IMR-90 (cell line): Measurements from ENCODE around the gene MFSD2A. TPM values are rescaled to one million over a fixed set of nuclear protein-coding genes. Genes with fewer than 3 reads are reported as not detected.

Experiments used
- ATAC-seq: fragments of 200-7000 bp; cut with Tn5 transposase; 2 replicates; pipeline ENCODE4 v1.9.1; 2020; ENCODE audit warnings: low read depth, mild to moderate bottlenecking, moderate library complexity
- BruUV-seq: library from RNA; stranded (reverse); fragments of 400-500 nt; replicated peaks from 2 replicates; lab custom pipeline; 2021; lab: Mats Ljungman, UMichigan
- CTCF ChIA-PET: fragments of 300-600 bp; formaldehyde crosslinking; extraction: SDS; loops from one replicate; lab custom pipeline; 2021; ENCODE audit warnings: antibody characterized with exemption; lab: Yijun Ruan, JAX
- POLR2A ChIA-PET: fragments of 300-600 bp; sonication (Branson Sonifier 250); formaldehyde crosslinking; loops from one replicate; lab custom pipeline; 2022; ENCODE audit warnings: antibody characterized with exemption; ENCODE audit not compliant: unreplicated experiment; lab: Charles Lee
- DNase-seq: peaks from one replicate; pipeline ENCODE4 v3.0.0; 2013
- H2AFZ ChIP-seq: replicated peaks from 2 replicates; pipeline ENCODE3; 2013; ENCODE audit warnings: low read length, mild to moderate bottlenecking; ENCODE audit not compliant: poor library complexity
- H2AK5ac ChIP-seq: 2 replicates; pipeline ENCODE4 v1.6.1; 2013; ENCODE audit warnings: low read depth, low read length, inconsistent platforms
- H2AK9ac ChIP-seq: replicated peaks from 2 replicates; pipeline ENCODE3; 2013; ENCODE audit warnings: mild to moderate bottlenecking, low read depth, low read length, moderate library complexity; ENCODE audit not compliant: poor library complexity
- H2BK120ac ChIP-seq: 2 replicates; pipeline ENCODE4 v1.6.1; 2013; ENCODE audit warnings: low read depth, low read length, inconsistent platforms
- H2BK15ac ChIP-seq: 3 replicates; pipeline ENCODE4 v1.6.1; 2013; ENCODE audit warnings: low read depth, low read length, inconsistent platforms
- H2BK20ac ChIP-seq: 2 replicates; pipeline ENCODE4 v1.6.1; 2013; ENCODE audit warnings: low read depth, mild to moderate bottlenecking, inconsistent platforms, low read length, moderate library complexity
- H2BK5ac ChIP-seq: 2 replicates; pipeline ENCODE4 v1.6.1; 2013; ENCODE audit warnings: mild to moderate bottlenecking, low read depth, low read length, inconsistent platforms; ENCODE audit not compliant: poor library complexity, severe bottlenecking
- H3K14ac ChIP-seq: replicated peaks from 2 replicates; pipeline ENCODE4 v1.6.1; 2013; ENCODE audit warnings: low read depth, low read length, inconsistent platforms
- H3K18ac ChIP-seq: 2 replicates; pipeline ENCODE4 v1.6.1; 2013; ENCODE audit warnings: low read depth, low read length, control low read depth
- H3K23ac ChIP-seq: 2 replicates; pipeline ENCODE4 v1.6.1; 2013; ENCODE audit warnings: low read depth, low read length, inconsistent platforms
- H3K27ac ChIP-seq: 2 replicates; pipeline ENCODE4 v1.5.1; 2013; ENCODE audit warnings: mild to moderate bottlenecking, control low read depth, low read length; ENCODE audit not compliant: insufficient read depth
- H3K27me3 ChIP-seq: 2 replicates; pipeline ENCODE4 v1.6.1; 2013; ENCODE audit warnings: low read length; ENCODE audit not compliant: control insufficient read depth, insufficient read depth
- H3K36me3 ChIP-seq: 2 replicates; pipeline ENCODE4 v1.6.1; 2013; ENCODE audit warnings: low read length, mixed read lengths; ENCODE audit not compliant: control insufficient read depth, insufficient read depth
- H3K4ac ChIP-seq: 2 replicates; pipeline ENCODE4 v1.6.1; 2013; ENCODE audit warnings: low read depth, low read length, inconsistent platforms
- H3K4me1 ChIP-seq: 2 replicates; pipeline ENCODE4 v1.6.1; 2013; ENCODE audit warnings: low read length, mixed read lengths; ENCODE audit not compliant: control insufficient read depth, insufficient read depth
- H3K4me2 ChIP-seq: 2 replicates; pipeline ENCODE4 v1.6.1; 2013; ENCODE audit warnings: low read depth, mild to moderate bottlenecking, control low read depth, low read length, moderate library complexity
- H3K4me3 ChIP-seq: 2 replicates; pipeline ENCODE4 v1.5.1; 2013; ENCODE audit warnings: low read depth, mild to moderate bottlenecking, control low read depth, low read length, moderate library complexity; ENCODE audit not compliant: insufficient read depth
- H3K56ac ChIP-seq: 2 replicates; pipeline ENCODE4 v1.6.1; 2013; ENCODE audit warnings: low read length, inconsistent platforms; ENCODE audit not compliant: insufficient read depth; ENCODE audit errors: extremely low read depth
- H3K79me1 ChIP-seq, 2 experiments: 2 replicates each; pipeline ENCODE4 v1.6.1; 2013; ENCODE audit warnings: low read length in 2 of 2, inconsistent platforms in 1 of 2, low read depth in 1 of 2
- H3K9ac ChIP-seq: 2 replicates; pipeline ENCODE4 v1.6.1; 2013; ENCODE audit warnings: low read depth, low read length, control low read depth
- H3K9me1 ChIP-seq: 2 replicates; pipeline ENCODE4 v1.6.1; 2013; ENCODE audit warnings: low read length, inconsistent platforms; ENCODE audit not compliant: insufficient read depth
- H3K9me3 ChIP-seq: 2 replicates; pipeline ENCODE4 v1.6.1; 2013; ENCODE audit warnings: low read length; ENCODE audit not compliant: control insufficient read depth, insufficient read depth
- H4K20me1 ChIP-seq: 2 replicates; pipeline ENCODE4 v1.6.1; 2013; ENCODE audit warnings: low read length, inconsistent platforms; ENCODE audit not compliant: insufficient read depth
- H4K5ac ChIP-seq: 2 replicates; pipeline ENCODE4 v1.6.1; 2013; ENCODE audit warnings: mild to moderate bottlenecking, low read depth, low read length, control low read depth
- H4K8ac ChIP-seq, 2 experiments: 2 replicates each; pipeline ENCODE4 v1.6.1; 2013; ENCODE audit warnings: low read depth in 2 of 2, low read length in 2 of 2, control low read depth in 1 of 2, inconsistent platforms in 1 of 2
- H4K91ac ChIP-seq: 2 replicates; pipeline ENCODE4 v1.6.1; 2013; ENCODE audit warnings: low read depth, low read length, inconsistent platforms; ENCODE audit not compliant: insufficient read depth
- BHLHE40 ChIP-seq: fragments of 150-350 bp; IDR thresholded peaks from 2 replicates; pipeline ENCODE4 v1.6.1; 2016; ENCODE audit warnings: mild to moderate bottlenecking, low read depth, low read length
- CEBPB ChIP-seq: IDR thresholded peaks from 2 replicates; pipeline ENCODE4 v1.6.1; 2012; ENCODE audit warnings: low read depth, low read length, improper control_type of control experiment
- CHD1 ChIP-seq: IDR thresholded peaks from 2 replicates; pipeline ENCODE4 v1.6.1; 2012; ENCODE audit warnings: low read depth, low read length, improper control_type of control experiment
- ELK1 ChIP-seq: fragments of 150-350 bp; IDR thresholded peaks from 2 replicates; pipeline ENCODE4 v1.6.1; 2016; ENCODE audit warnings: low read depth, mild to moderate bottlenecking, low read length, moderate library complexity, borderline replicate concordance
- FOS ChIP-seq: fragments of 150-350 bp; IDR thresholded peaks from 2 replicates; pipeline ENCODE4 v1.6.1; 2016; ENCODE audit warnings: low read depth, low read length
- MAFK ChIP-seq: IDR thresholded peaks from 2 replicates; pipeline ENCODE4 v1.6.1; 2012; ENCODE audit warnings: low read depth, low read length, improper control_type of control experiment
- MAZ ChIP-seq: IDR thresholded peaks from 2 replicates; pipeline ENCODE4 v1.6.1; 2012; ENCODE audit warnings: low read depth, mild to moderate bottlenecking, low read length, improper control_type of control experiment, moderate library complexity, borderline replicate concordance
- MXI1 ChIP-seq: IDR thresholded peaks from 2 replicates; pipeline ENCODE4 v1.6.1; 2012; ENCODE audit warnings: low read depth, mild to moderate bottlenecking, low read length, moderate library complexity, borderline replicate concordance
- NFE2L2 ChIP-seq: fragments of 150-350 bp; IDR thresholded peaks from 2 replicates; pipeline ENCODE4 v1.6.1; 2016; ENCODE audit warnings: low read depth, mild to moderate bottlenecking, low read length
- POLR2A ChIP-seq: IDR thresholded peaks from 2 replicates; pipeline ENCODE4 v1.6.1; 2012; ENCODE audit warnings: mild to moderate bottlenecking, low read depth, low read length
- RAD21 ChIP-seq: IDR thresholded peaks from 2 replicates; pipeline ENCODE4 v1.6.1; 2012; ENCODE audit warnings: low read length, improper control_type of control experiment
- RCOR1 ChIP-seq: IDR thresholded peaks from 2 replicates; pipeline ENCODE4 v1.6.1; 2012; ENCODE audit warnings: mild to moderate bottlenecking, low read length, improper control_type of control experiment; ENCODE audit not compliant: insufficient replicate concordance
- RFX5 ChIP-seq: IDR thresholded peaks from 2 replicates; pipeline ENCODE4 v1.8.0; 2012; ENCODE audit warnings: low read depth, mild to moderate bottlenecking, low read length, moderate library complexity
- SMC3 ChIP-seq: fragments of 150-350 bp; IDR thresholded peaks from 2 replicates; pipeline ENCODE4 v1.6.1; 2016; ENCODE audit warnings: low read depth, mild to moderate bottlenecking, antibody characterized with exemption, low read length, moderate library complexity
- USF2 ChIP-seq: fragments of 150-350 bp; IDR thresholded peaks from 2 replicates; pipeline ENCODE4 v1.6.1; 2017; ENCODE audit warnings: mild to moderate bottlenecking, antibody characterized with exemption, low read length, low read depth
- WGBS, 2 experiments: methylation state at CpG; one replicate each; pipeline versions ENCODE4 v1.1.5 to v1.1.7; 2013; ENCODE audit warnings: missing lambda C conversion rate in 2 of 2; ENCODE audit not compliant: insufficient read length in 1 of 2; ENCODE audit errors: extremely low coverage in 2 of 2; 5-methylcytosine and 5-hydroxymethylcytosine counted together
- dilution Hi-C: fragments of 300-500 bp; cut with HindIII; formaldehyde crosslinking; loops from one replicate; pipeline ENCODE4 v1.14.3; 2018; ENCODE audit warnings: low sequenced_read_pairs; ENCODE audit not compliant: unreplicated experiment
- in situ Hi-C: fragments of 300-500 bp; cut with MboI; formaldehyde crosslinking; loops from 3 replicates; pipeline ENCODE4 v1.14.3; 2019; ENCODE audit warnings: low sequenced_read_pairs, inconsistent platforms, mixed read lengths
- intact Hi-C: fragments of 100-400 bp; cut with micrococcal nuclease; formaldehyde crosslinking; loops from 2 replicates; pipeline ENCODE4 v1.10.0; 2022
- polyA plus RNA-seq, 3 experiments: library from polyadenylated mRNA; depleted of rRNA; stranded (reverse); fragments of >200 nt; gene quantifications; 2 replicates each; pipeline ENCODE4 v1.2.3, GENCODE V29; 2012; ENCODE audit warnings: low replicate concordance in 1 of 3
- total RNA-seq: library from RNA; depleted of rRNA; stranded (reverse); fragments of >200 nt; gene quantifications from 2 replicates; pipeline ENCODE4 v1.2.3, GENCODE V29; 2012

The MFSD2A gene
- total and polyA plus RNA-seq, 2 of the 4 experiments (the other 2 are of a cell fraction) = 5.7 to 7.3 TPM

- WGBS, 2 experiments = no CpG with 5 or more reads among the region's 7 CpGs
- TF ChIP-seq BHLHE40 (no peak), MXI1 (no peak), NFE2L2 (no peak), SMC3 (no peak), MAZ (no peak), RAD21 (no peak), CEBPB (no peak), RFX5 (no peak), USF2 (no peak), ELK1 (no peak), POLR2A (no peak), MAFK (no peak), FOS (no peak), CHD1 (no peak), RCOR1 (no peak)
Observed at GRCh38 chr1:39958403-39959200, 3.7 kb downstream of the MFSD2A start.

More at GRCh38 chr1:39958403-39959200, 3.7 kb downstream of the MFSD2A start:
- Histone ChIP-seq H3K4me2 (no peak overlapping the region), H4K8ac (no peak overlapping the region), H3K36me3 (peaks cover 4% of the 10 kb centered on the region), H3K9me3 (no peaks in the 10 kb centered on the region), H3K9me1 (peaks cover 4% of the 10 kb centered on the region), H3K27ac (no peak overlapping the region), H2BK5ac (no peak overlapping the region), H3K4me1 (peaks cover 6% of the 10 kb centered on the region), H2BK15ac (no peak overlapping the region), H3K9ac (no peak overlapping the region), H4K91ac (no peak overlapping the region), H2AFZ (no peak overlapping the region), H2BK120ac (no peak overlapping the region), H3K27me3 (no peaks in the 10 kb centered on the region), H2BK20ac (no peak overlapping the region), H3K18ac (no peak overlapping the region), H4K20me1 (no peaks in the 10 kb centered on the region; the same call in 1 of the 2 replicates), H2AK5ac (no peak overlapping the region), H3K4me3 (no peak overlapping the region), H3K23ac (no peak overlapping the region), H3K14ac (no peak overlapping the region), H3K56ac (no peak overlapping the region), H3K79me1 (peaks cover 0 to 19% of the 10 kb centered on the region in 2 experiments; a peak in 3 of 4 replicates), H4K5ac (no peak overlapping the region), H2AK9ac (no peak overlapping the region), H3K4ac (no peak overlapping the region)
- dilution Hi-C loops = no loop called here
- POLR2A ChIA-PET = no interaction called here
- in situ Hi-C loops = no loop called here
- no peak for ATAC-seq
- no TSS peak for BruUV-seq
- intact Hi-C loops = loop anchor here (5.0 kb wide), 1 partner anchor 41 kb away; no protein-coding TSS in a partner anchor
- DNase-seq = no peak
- CTCF ChIA-PET = no interaction called here
